Nephron progenitor cell (in vitro differentiated cells): Measurements from ENCODE around the gene IRF5.

ENCODE experiments used
- DNase-seq: peaks from one replicate; pipeline ENCODE4 v3.0.0; 2021
- H3K27ac Mint-ChIP-seq: 2 replicates; pipeline ENCODE4 v1.8.0; 2021; ENCODE audit warnings: mild to moderate bottlenecking, moderate library complexity, mixed read lengths
- H3K27me3 Mint-ChIP-seq: 2 replicates; pipeline ENCODE4 v1.8.0; 2021; ENCODE audit warnings: mild to moderate bottlenecking, low read depth, mixed read lengths; ENCODE audit not compliant: poor library complexity
- H3K36me3 Mint-ChIP-seq: 2 replicates; pipeline ENCODE4 v1.8.0; 2021; ENCODE audit warnings: low read depth, mixed read lengths
- H3K4me1 Mint-ChIP-seq: 2 replicates; pipeline ENCODE4 v1.8.0; 2021; ENCODE audit warnings: mixed read lengths
- H3K4me3 Mint-ChIP-seq: 2 replicates; pipeline ENCODE4 v1.8.0; 2021; ENCODE audit warnings: mild to moderate bottlenecking, moderate library complexity, mixed read lengths
- H3K9me3 Mint-ChIP-seq: 2 replicates; pipeline ENCODE4 v1.8.0; 2021; ENCODE audit warnings: mild to moderate bottlenecking, moderate library complexity, mixed read lengths
- CTCF ChIP-seq: fragments of 200-600 bp; sonication (generic); IDR thresholded peaks from 2 replicates; pipeline ENCODE4 v1.5.0; 2021; ENCODE audit warnings: antibody characterized with exemption

Gene IRF5

GRCh38 chr7:128948976-128949760 lies 11.4 kb downstream of the IRF5 start:
- Mint-ChIP-seq H3K27ac (no peak overlapping the region), H3K36me3 (peaks cover 23% of the 10 kb centered on the region), H3K9me3 (no peaks in the 10 kb centered on the region), H3K4me1 (peaks cover 2% of the 10 kb centered on the region), H3K27me3 (peaks cover 3% of the 10 kb centered on the region), H3K4me3 (no peak overlapping the region)
- no peak for TF ChIP-seq CTCF
- DNase-seq, result no peak

- Mint-ChIP-seq H3K4me1 (peaks cover 12% of the 10 kb centered on the region), H3K9me3 (no peaks in the 10 kb centered on the region), H3K27me3 (no peaks in the 10 kb centered on the region), H3K36me3 (peaks cover 36% of the 10 kb centered on the region), H3K4me3 (no peak overlapping the region), H3K27ac (no peak overlapping the region)
- no peak for DNase-seq
- TF ChIP-seq CTCF, result no peak
These were observed 13.6 kb downstream of the IRF5 start for GRCh38 chr7:128951296-128951695.

- H3K27me3 Mint-ChIP-seq, result no peaks in the 10 kb centered on the region
- no peaks in the 10 kb centered on the region for H3K9me3 Mint-ChIP-seq
- no peak overlapping the region for H3K4me3 Mint-ChIP-seq
- no peak for DNase-seq
- TF ChIP-seq CTCF, result no peak
- H3K36me3 Mint-ChIP-seq, result peaks cover 62% of the 10 kb centered on the region
- peaks cover 12% of the 10 kb centered on the region for H3K4me1 Mint-ChIP-seq
- peak overlapping the region; percentile 67 for H3K27ac Mint-ChIP-seq
These were observed 16.4 kb downstream of the IRF5 start for GRCh38 chr7:128954150-128954549.

- no peaks in the 10 kb centered on the region for H3K27me3 Mint-ChIP-seq
- peaks cover 12% of the 10 kb centered on the region for H3K4me1 Mint-ChIP-seq
- H3K4me3 Mint-ChIP-seq, result no peak overlapping the region
- no peaks in the 10 kb centered on the region for H3K9me3 Mint-ChIP-seq
- no peak for TF ChIP-seq CTCF
- peak overlapping the region; percentile 82 for H3K27ac Mint-ChIP-seq
- DNase-seq, result no peak
- peaks cover 72% of the 10 kb centered on the region for H3K36me3 Mint-ChIP-seq
These were observed 17.4 kb downstream of the IRF5 start for GRCh38 chr7:128954830-128955802.

GRCh38 chr7:128955981-128956380 lies 18.3 kb downstream of the IRF5 start:
- peaks cover 73% of the 10 kb centered on the region for H3K36me3 Mint-ChIP-seq
- TF ChIP-seq CTCF, result no peak
- H3K4me1 Mint-ChIP-seq, result peaks cover 12% of the 10 kb centered on the region
- H3K9me3 Mint-ChIP-seq, result no peaks in the 10 kb centered on the region
- H3K27ac Mint-ChIP-seq, result no peak overlapping the region
- H3K27me3 Mint-ChIP-seq, result no peaks in the 10 kb centered on the region
- no peak overlapping the region for H3K4me3 Mint-ChIP-seq
- DNase-seq, result no peak
